PC-3 (cell line): ENCODE results near the gene PCNT. TPM values are rescaled to one million over a fixed set of nuclear protein-coding genes. Genes with fewer than 3 reads are reported as not detected.

Experiments used
- ATAC-seq: fragments of 200-7000 bp; cut with Tn5 transposase; 2 replicates; pipeline ENCODE4 v1.9.1; 2020; ENCODE audit warnings: mild to moderate bottlenecking, moderate library complexity
- BruUV-seq: library from RNA; stranded (reverse); fragments of 400-500 nt; replicated peaks from 2 replicates; lab custom pipeline; 2021; lab: Mats Ljungman, UMichigan
- CTCF ChIA-PET: fragments of 300-600 bp; sonication (Branson Sonifier 250); formaldehyde crosslinking; loops from one replicate; lab custom pipeline; 2022; ENCODE audit warnings: antibody characterized with exemption; lab: Charles Lee
- POLR2A ChIA-PET: fragments of 300-600 bp; sonication (Branson Sonifier 250); formaldehyde crosslinking; loops from one replicate; lab custom pipeline; 2022; ENCODE audit warnings: antibody characterized with exemption; ENCODE audit not compliant: unreplicated experiment; lab: Charles Lee
- DNase-seq: peaks from one replicate; pipeline ENCODE4 v3.0.0-alpha.2; 2015
- H2AFZ ChIP-seq: fragments of 300-600 bp; sonication (generic); 2 replicates; pipeline ENCODE4 v1.6.0; 2016; ENCODE audit warnings: antibody characterized with exemption, low read length
- H3F3A ChIP-seq: fragments of 300-600 bp; sonication (generic); one replicate; pipeline ENCODE4 v1.6.0; 2017; ENCODE audit warnings: antibody characterized with exemption, low read length, control low read depth, mild to moderate bottlenecking; ENCODE audit not compliant: unreplicated experiment
- H3K27ac ChIP-seq: fragments of 300-600 bp; sonication (generic); 2 replicates; pipeline ENCODE4 v1.5.1; 2016; ENCODE audit warnings: mild to moderate bottlenecking, low read length
- H3K27me3 ChIP-seq: fragments of 300-600 bp; sonication (generic); 2 replicates; pipeline ENCODE4 v1.6.1; 2016; ENCODE audit warnings: low read length, mixed read lengths
- H3K36me3 ChIP-seq: fragments of 300-600 bp; sonication (generic); 2 replicates; pipeline ENCODE4 v1.6.1; 2016; ENCODE audit warnings: low read depth, mixed run types, low read length, mixed read lengths
- H3K4me1 ChIP-seq: fragments of 300-600 bp; sonication (generic); 2 replicates; pipeline ENCODE4 v1.5.1; 2016; ENCODE audit warnings: low read length; ENCODE audit not compliant: insufficient read depth
- H3K4me2 ChIP-seq: fragments of 300-600 bp; sonication (generic); 2 replicates; pipeline ENCODE4 v1.6.0; 2016; ENCODE audit warnings: low read length
- H3K4me3 ChIP-seq: fragments of 300-600 bp; sonication (generic); 2 replicates; pipeline ENCODE4 v1.5.1; 2016; ENCODE audit warnings: mild to moderate bottlenecking, low read length, mixed read lengths
- H3K79me2 ChIP-seq: fragments of 300-600 bp; sonication (generic); 2 replicates; pipeline ENCODE4 v1.6.1; 2017; ENCODE audit warnings: low read length, mixed read lengths
- H3K9ac ChIP-seq: fragments of 300-600 bp; sonication (generic); 2 replicates; pipeline ENCODE4 v1.6.0; 2016; ENCODE audit warnings: mild to moderate bottlenecking, low read length
- H3K9me2 ChIP-seq: fragments of 300-600 bp; sonication (generic); replicated peaks from 2 replicates; pipeline ENCODE4 v1.6.1; 2016; ENCODE audit warnings: mixed run types, low read length, mixed read lengths
- H3K9me3 ChIP-seq: fragments of 300-600 bp; sonication (generic); 2 replicates; pipeline ENCODE4 v1.6.1; 2016; ENCODE audit warnings: low read length, mixed read lengths
- H4K20me1 ChIP-seq: fragments of 300-600 bp; sonication (generic); 2 replicates; pipeline ENCODE4 v1.6.1; 2016; ENCODE audit warnings: low read length, mixed read lengths
- CTCF ChIP-seq: fragments of 300-600 bp; sonication (generic); conservative IDR thresholded peaks from 2 replicates; pipeline ENCODE4 v1.5.1; 2017; ENCODE audit warnings: antibody characterized with exemption, low read depth, mild to moderate bottlenecking, low read length
- EZH2 ChIP-seq: fragments of 300-600 bp; sonication (generic); IDR thresholded peaks from one replicate; pipeline ENCODE4 v1.6.1; 2017; ENCODE audit warnings: antibody characterized with exemption, mild to moderate bottlenecking, low read length; ENCODE audit not compliant: unreplicated experiment
- EZH2phosphoT487 ChIP-seq: fragments of 300-600 bp; sonication (generic); IDR thresholded peaks from 2 replicates; pipeline ENCODE4 v1.6.1; 2018; ENCODE audit warnings: mild to moderate bottlenecking, antibody characterized with exemption, low read length, borderline replicate concordance
- intact Hi-C: fragments of 100-400 bp; cut with micrococcal nuclease; formaldehyde crosslinking; loops from 2 replicates; pipeline ENCODE4 v1.9.0; 2023
- total RNA-seq: library from RNA; depleted of rRNA; stranded (reverse); fragments of >200 nt; gene quantifications from 2 replicates; pipeline ENCODE4 v1.2.3, GENCODE V29; 2014

Gene PCNT
- total RNA-seq, 1 experiment from 2014 or later = 51.4 TPM

GRCh38 chr21:46480466-46480865 is 156.5 kb downstream of the PCNT start:
- intact Hi-C loops = no loop called here
- ChIA-PET POLR2A (interaction anchor here (0.6 kb wide), 1 partner anchor 12 kb away, joined by 4 read pairs; no protein-coding TSS in a partner anchor), CTCF (no interaction called here)
- Histone ChIP-seq H3K4me1 (no peaks in the 10 kb centered on the region), H3K9me3 (no peaks in the 10 kb centered on the region), H3K9me2 (no peaks in the 10 kb centered on the region), H3K4me2 (no peak overlapping the region), H3K4me3 (no peak overlapping the region), H2AFZ (no peak overlapping the region), H3K27ac (no peak overlapping the region), H3K79me2 (peaks cover 5% of the 10 kb centered on the region; the same call in 1 of the 2 replicates), H3K9ac (no peak overlapping the region), H4K20me1 (0 out of 2 replicates have a peak, but pooled peaks cover 3% of the 10 kb centered on the region), H3K36me3 (peaks cover 4% of the 10 kb centered on the region; the same call in 1 of the 2 replicates), H3K27me3 (no peaks in the 10 kb centered on the region), H3F3A (no peaks in the 10 kb centered on the region)
- BruUV-seq = no TSS peak
- DNase-seq = no peak
- no peak for TF ChIP-seq EZH2
- TF ChIP-seq EZH2phosphoT487 = no peak
- no peak for TF ChIP-seq CTCF
- no peak for ATAC-seq

GRCh38 chr21:46482225-46482845 is 158.4 kb downstream of the PCNT start:
- Histone ChIP-seq H3K9me3 (no peaks in the 10 kb centered on the region), H3K27ac (no peak overlapping the region), H2AFZ (no peak overlapping the region), H3K79me2 (peaks cover 5% of the 10 kb centered on the region; the same call in 1 of the 2 replicates), H3K4me3 (no peak overlapping the region), H3K4me1 (no peaks in the 10 kb centered on the region), H3K9ac (no peak overlapping the region), H3K36me3 (peaks cover 4% of the 10 kb centered on the region; the same call in 1 of the 2 replicates), H3K27me3 (no peaks in the 10 kb centered on the region), H3F3A (no peaks in the 10 kb centered on the region), H3K9me2 (no peaks in the 10 kb centered on the region), H3K4me2 (no peak overlapping the region), H4K20me1 (0 out of 2 replicates have a peak, but pooled peaks cover 3% of the 10 kb centered on the region)
- no TSS peak for BruUV-seq
- no peak for ATAC-seq
- POLR2A ChIA-PET = no interaction called here
- CTCF ChIA-PET = no interaction called here
- DNase-seq = no peak
- intact Hi-C loops = no loop called here
- TF ChIP-seq EZH2phosphoT487 = no peak
- no peak for TF ChIP-seq CTCF
- TF ChIP-seq EZH2 = no peak

GRCh38 chr21:46482846-46483231 is 158.9 kb downstream of the PCNT start:
- Histone ChIP-seq H3K9ac (no peak overlapping the region), H3K9me2 (no peaks in the 10 kb centered on the region), H3K36me3 (peaks cover 4% of the 10 kb centered on the region; the same call in 1 of the 2 replicates), H3K4me3 (no peak overlapping the region), H4K20me1 (0 out of 2 replicates have a peak, but pooled peaks cover 3% of the 10 kb centered on the region), H3K27ac (no peak overlapping the region), H3K27me3 (no peaks in the 10 kb centered on the region), H3F3A (no peaks in the 10 kb centered on the region), H2AFZ (no peak overlapping the region), H3K9me3 (no peaks in the 10 kb centered on the region), H3K79me2 (peaks cover 5% of the 10 kb centered on the region; the same call in 1 of the 2 replicates), H3K4me2 (no peak overlapping the region), H3K4me1 (no peaks in the 10 kb centered on the region)
- ChIA-PET POLR2A (no interaction called here), CTCF (no interaction called here)
- DNase-seq (no peak), ATAC-seq (no peak)
- TF ChIP-seq CTCF (no peak), EZH2 (no peak), EZH2phosphoT487 (no peak)
- BruUV-seq = no TSS peak
- intact Hi-C loops = no loop called here
